Astrocyte (in vitro differentiated cells and primary cell): Measurements from ENCODE around the gene HIPK2. TPM values are rescaled to one million over a fixed set of nuclear protein-coding genes. Genes with fewer than 3 reads are reported as not detected.
A peak's percentile ranks its signal among the peaks of the same experiment; 100 is the strongest.

Experiments
- DNase-seq: peaks from one replicate; pipeline ENCODE4 v3.0.0-alpha.2; 2010; ENCODE audit warnings: low read depth
- FAIRE-seq: peaks from 2 replicates; lab custom pipeline; 2011; peaks lifted over from hg19 to GRCh38; lab: Jason Lieb, UNC
- H2AFZ ChIP-seq: 2 replicates; pipeline ENCODE4 v1.6.0; 2012; ENCODE audit warnings: low read depth, low read length, inconsistent platforms
- H3K27ac ChIP-seq: 2 replicates; pipeline ENCODE4 v1.5.1; 2011; ENCODE audit warnings: low read depth, low read length, inconsistent platforms
- H3K27me3 ChIP-seq: 2 replicates; pipeline ENCODE4 v1.6.0; 2011; ENCODE audit warnings: low read length, inconsistent platforms; ENCODE audit not compliant: insufficient read depth
- H3K36me3 ChIP-seq: 2 replicates; pipeline ENCODE4 v1.5.1; 2011; ENCODE audit warnings: low read length, inconsistent platforms; ENCODE audit not compliant: insufficient read depth
- H3K4me1 ChIP-seq: 2 replicates; pipeline ENCODE4 v1.5.1; 2011; ENCODE audit warnings: low read length, inconsistent platforms; ENCODE audit not compliant: insufficient read depth
- H3K4me2 ChIP-seq: 2 replicates; pipeline ENCODE4 v1.6.0; 2012; ENCODE audit warnings: low read length, inconsistent platforms
- H3K4me3 ChIP-seq: 2 replicates; pipeline ENCODE4 v1.5.1; 2011; ENCODE audit warnings: low read depth, mild to moderate bottlenecking, low read length, inconsistent platforms; ENCODE audit not compliant: insufficient read depth
- H3K79me2 ChIP-seq: 2 replicates; pipeline ENCODE4 v1.6.0; 2012; ENCODE audit warnings: mild to moderate bottlenecking, low read length, inconsistent platforms; ENCODE audit not compliant: insufficient read depth
- H3K9ac ChIP-seq: 2 replicates; pipeline ENCODE4 v1.6.0; 2012; ENCODE audit warnings: mild to moderate bottlenecking, low read length, inconsistent platforms
- H3K9me3 ChIP-seq: 2 replicates; pipeline ENCODE4 v1.5.1; 2012; ENCODE audit warnings: low read depth, mild to moderate bottlenecking, low read length, inconsistent platforms; ENCODE audit not compliant: insufficient read depth
- H4K20me1 ChIP-seq: 2 replicates; pipeline ENCODE4 v1.6.0; 2012; ENCODE audit warnings: low read length, inconsistent platforms; ENCODE audit not compliant: insufficient read depth
- H3K27ac Mint-ChIP-seq: one replicate; pipeline ENCODE4 v1.8.0; 2021; ENCODE audit warnings: mild to moderate bottlenecking, mixed read lengths; ENCODE audit not compliant: unreplicated experiment
- H3K27me3 Mint-ChIP-seq: one replicate; pipeline ENCODE4 v1.8.0; 2021; ENCODE audit warnings: low read depth, mixed read lengths; ENCODE audit not compliant: unreplicated experiment
- H3K36me3 Mint-ChIP-seq: one replicate; pipeline ENCODE4 v1.8.0; 2021; ENCODE audit warnings: low read depth, mixed read lengths; ENCODE audit not compliant: unreplicated experiment
- H3K4me1 Mint-ChIP-seq: one replicate; pipeline ENCODE4 v1.8.0; 2021; ENCODE audit warnings: low read depth, mixed read lengths; ENCODE audit not compliant: unreplicated experiment
- H3K4me3 Mint-ChIP-seq: one replicate; pipeline ENCODE4 v1.8.0; 2021; ENCODE audit warnings: mild to moderate bottlenecking, moderate library complexity, mixed read lengths; ENCODE audit not compliant: unreplicated experiment
- H3K9me3 Mint-ChIP-seq: one replicate; pipeline ENCODE4 v1.8.0; 2021; ENCODE audit warnings: mild to moderate bottlenecking, mixed read lengths; ENCODE audit not compliant: unreplicated experiment
- EZH2 ChIP-seq: IDR thresholded peaks from 2 replicates; pipeline ENCODE4 v1.6.1; 2012; ENCODE audit warnings: mild to moderate bottlenecking, low read length, inconsistent platforms; ENCODE audit not compliant: insufficient read depth
- total RNA-seq: library from RNA; stranded (reverse); gene quantifications from 2 replicates; pipeline ENCODE4 v1.2.1, GENCODE V29; 2021
- TF ChIP-seq, protein P1 (sequence below): IDR thresholded peaks from 2 replicates; pipeline ENCODE4 v1.5.1; 2011; ENCODE audit warnings: low read depth, mild to moderate bottlenecking, inconsistent platforms, low read length, moderate library complexity; ENCODE audit not compliant: insufficient read depth

HIPK2 gene
- total RNA-seq, 1 donor from 2014 or later = 35.8 TPM

DNA sequence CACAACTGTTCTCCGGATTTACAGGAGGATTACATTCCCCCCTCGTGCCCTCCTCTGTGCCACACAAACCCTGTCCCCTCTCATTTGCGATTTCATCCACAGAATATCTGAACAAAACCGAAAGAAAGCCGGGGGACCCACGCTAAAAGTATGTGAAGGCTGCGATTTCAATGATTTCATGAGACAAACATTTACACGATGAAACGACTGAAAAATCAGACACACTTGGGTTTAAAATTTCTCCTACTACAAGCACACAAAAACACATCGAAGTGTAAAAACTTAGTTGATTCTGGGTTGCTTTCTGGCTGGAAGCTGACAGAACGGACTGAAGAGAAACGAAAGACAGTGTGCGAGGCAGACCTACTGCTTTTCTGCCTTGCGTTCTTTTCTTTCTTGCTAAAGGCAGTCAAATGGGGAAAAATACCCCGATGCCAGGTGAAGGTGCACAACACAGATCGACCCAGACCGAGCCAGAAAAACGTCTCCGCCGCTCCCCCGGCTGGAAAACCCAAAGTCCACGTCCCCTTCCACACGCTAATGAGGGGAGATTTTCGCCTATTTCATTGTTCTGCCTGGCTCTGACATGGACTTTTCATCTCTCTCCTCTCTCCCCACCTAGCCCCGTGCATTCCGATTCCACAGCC is 1.2 kb downstream of the HIPK2 start:
- H3K27me3 Mint-ChIP-seq = peaks cover 22% of the 10 kb centered on the region
- peak overlapping the region; percentile 88 for H3K27ac ChIP-seq

DNA sequence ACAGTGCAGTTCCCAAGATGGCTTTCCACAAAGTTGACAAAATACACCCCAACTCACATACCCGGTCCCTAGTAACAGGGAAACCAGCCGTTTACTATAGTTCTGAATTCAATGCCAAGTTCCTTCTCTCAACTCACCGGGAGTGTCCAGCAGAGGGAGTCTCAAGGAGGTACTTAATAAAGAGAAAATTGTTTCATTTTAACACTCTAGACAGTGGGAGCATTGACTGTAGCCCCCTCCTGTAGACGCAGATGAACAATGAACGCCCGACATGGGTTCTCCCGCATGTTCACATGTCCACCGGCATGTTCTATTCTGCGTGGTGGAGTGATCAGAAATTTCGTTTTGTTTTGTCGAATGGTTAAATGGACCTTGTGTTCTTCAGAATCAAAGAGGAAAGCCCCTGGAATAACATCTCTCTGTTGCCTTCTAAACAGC is 1.9 kb downstream of the HIPK2 start:
- Histone ChIP-seq H3K79me2 (peaks cover 65% of the 10 kb centered on the region), H3K36me3 (peaks cover 3% of the 10 kb centered on the region), H3K4me3 (peak overlapping the region; percentile 93), H3K4me2 (peak overlapping the region; percentile 93), H3K27me3 (no peaks in the 10 kb centered on the region), H3K27ac (peak overlapping the region; percentile 88), H4K20me1 (peaks cover 35% of the 10 kb centered on the region), H3K9me3 (no peaks in the 10 kb centered on the region), H3K9ac (peak overlapping the region; percentile 87), H2AFZ (no peak overlapping the region), H3K4me1 (peaks cover 39% of the 10 kb centered on the region)
- TF ChIP-seq, protein P1, sequence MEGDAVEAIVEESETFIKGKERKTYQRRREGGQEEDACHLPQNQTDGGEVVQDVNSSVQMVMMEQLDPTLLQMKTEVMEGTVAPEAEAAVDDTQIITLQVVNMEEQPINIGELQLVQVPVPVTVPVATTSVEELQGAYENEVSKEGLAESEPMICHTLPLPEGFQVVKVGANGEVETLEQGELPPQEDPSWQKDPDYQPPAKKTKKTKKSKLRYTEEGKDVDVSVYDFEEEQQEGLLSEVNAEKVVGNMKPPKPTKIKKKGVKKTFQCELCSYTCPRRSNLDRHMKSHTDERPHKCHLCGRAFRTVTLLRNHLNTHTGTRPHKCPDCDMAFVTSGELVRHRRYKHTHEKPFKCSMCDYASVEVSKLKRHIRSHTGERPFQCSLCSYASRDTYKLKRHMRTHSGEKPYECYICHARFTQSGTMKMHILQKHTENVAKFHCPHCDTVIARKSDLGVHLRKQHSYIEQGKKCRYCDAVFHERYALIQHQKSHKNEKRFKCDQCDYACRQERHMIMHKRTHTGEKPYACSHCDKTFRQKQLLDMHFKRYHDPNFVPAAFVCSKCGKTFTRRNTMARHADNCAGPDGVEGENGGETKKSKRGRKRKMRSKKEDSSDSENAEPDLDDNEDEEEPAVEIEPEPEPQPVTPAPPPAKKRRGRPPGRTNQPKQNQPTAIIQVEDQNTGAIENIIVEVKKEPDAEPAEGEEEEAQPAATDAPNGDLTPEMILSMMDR = peak; percentile 80
- no peak for TF ChIP-seq EZH2
- FAIRE-seq = no peak
- peaks cover 2% of the 10 kb centered on the region for H3K9me3 Mint-ChIP-seq
- H3K36me3 Mint-ChIP-seq = no peaks in the 10 kb centered on the region
- peak; percentile 60 for DNase-seq
- H3K27me3 Mint-ChIP-seq = peaks cover 17% of the 10 kb centered on the region
- peak overlapping the region; percentile 91 for H3K27ac Mint-ChIP-seq
- H3K4me1 Mint-ChIP-seq = peaks cover 36% of the 10 kb centered on the region
- peak overlapping the region; percentile 98 for H3K4me3 Mint-ChIP-seq

More for the DNA sequence above, 1.2 kb downstream of the HIPK2 start:
- DNase-seq (peak; percentile 52), FAIRE-seq (no peak)
- peak overlapping the region; percentile 93 for H3K4me3 ChIP-seq
- H3K9ac ChIP-seq = peak overlapping the region; percentile 87
- H3K36me3 ChIP-seq = peaks cover 3% of the 10 kb centered on the region
- H3K4me1 Mint-ChIP-seq = peaks cover 29% of the 10 kb centered on the region
- H3K79me2 ChIP-seq = peaks cover 61% of the 10 kb centered on the region
- H3K4me3 Mint-ChIP-seq = peak overlapping the region; percentile 98
- TF ChIP-seq, protein P1 = no peak
- TF ChIP-seq EZH2 = no peak
- H4K20me1 ChIP-seq = peaks cover 29% of the 10 kb centered on the region
- H3K4me1 ChIP-seq = peaks cover 31% of the 10 kb centered on the region
- no peaks in the 10 kb centered on the region for H3K9me3 ChIP-seq
- peaks cover 2% of the 10 kb centered on the region for H3K9me3 Mint-ChIP-seq
- peak overlapping the region; percentile 93 for H3K4me2 ChIP-seq
- no peaks in the 10 kb centered on the region for H3K27me3 ChIP-seq
- H3K36me3 Mint-ChIP-seq = no peaks in the 10 kb centered on the region
- H2AFZ ChIP-seq = peak overlapping the region; percentile 49
- H3K27ac Mint-ChIP-seq = peak overlapping the region; percentile 91

DNA sequence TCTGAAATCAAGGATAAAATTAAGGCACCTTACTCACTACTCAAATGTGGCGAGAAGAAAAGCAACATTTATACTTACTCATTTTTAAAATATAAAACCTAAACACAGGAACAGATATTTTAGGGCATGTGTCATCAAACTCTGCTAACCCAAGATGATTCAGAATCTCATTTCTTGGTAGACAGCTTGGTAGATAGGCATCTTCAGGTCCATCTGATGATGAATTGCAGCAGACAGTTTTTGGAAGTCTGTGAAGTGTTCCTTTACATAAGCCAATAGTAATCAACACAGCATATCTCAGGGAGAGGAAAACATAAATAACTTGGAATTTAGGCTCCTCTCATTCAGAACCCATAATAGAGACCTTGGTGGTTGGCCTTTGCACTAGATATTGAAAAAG is 3.4 kb downstream of the HIPK2 start:
- H2AFZ ChIP-seq = no peak overlapping the region
- TF ChIP-seq, protein P1 = no peak
- no peak for TF ChIP-seq EZH2
- no peaks in the 10 kb centered on the region for H3K9me3 Mint-ChIP-seq
- no peaks in the 10 kb centered on the region for H3K36me3 Mint-ChIP-seq
- H3K79me2 ChIP-seq = peaks cover 80% of the 10 kb centered on the region
- DNase-seq (peak; percentile 92), FAIRE-seq (peak; percentile 63)
- no peak overlapping the region for H3K4me3 ChIP-seq
- H3K4me3 Mint-ChIP-seq = no peak overlapping the region
- peak overlapping the region; percentile 87 for H3K9ac ChIP-seq
- peak overlapping the region; percentile 58 for H3K27ac ChIP-seq
- peaks cover 3% of the 10 kb centered on the region for H3K36me3 ChIP-seq
- H3K4me1 ChIP-seq = peaks cover 43% of the 10 kb centered on the region
- H3K4me1 Mint-ChIP-seq = peaks cover 36% of the 10 kb centered on the region
- H3K4me2 ChIP-seq = peak overlapping the region; percentile 93
- H3K27me3 ChIP-seq = no peaks in the 10 kb centered on the region
- H4K20me1 ChIP-seq = peaks cover 50% of the 10 kb centered on the region
- no peaks in the 10 kb centered on the region for H3K9me3 ChIP-seq
- H3K27me3 Mint-ChIP-seq = peaks cover 4% of the 10 kb centered on the region
- peak overlapping the region; percentile 31 for H3K27ac Mint-ChIP-seq
